ENCODE measurements around the gene MYO1H. TPM values are rescaled to one million over a fixed set of nuclear protein-coding genes. Genes with fewer than 3 reads are reported as not detected.
A peak's percentile ranks its signal among the peaks of the same experiment; 100 is the strongest.

Gene MYO1H
- total and polyA plus RNA-seq, 2 of the 8 experiments (the other 6 are each of a cell fraction or from before 2014, with no cell fraction given): 0.03 TPM; not detected in 1

DNA sequence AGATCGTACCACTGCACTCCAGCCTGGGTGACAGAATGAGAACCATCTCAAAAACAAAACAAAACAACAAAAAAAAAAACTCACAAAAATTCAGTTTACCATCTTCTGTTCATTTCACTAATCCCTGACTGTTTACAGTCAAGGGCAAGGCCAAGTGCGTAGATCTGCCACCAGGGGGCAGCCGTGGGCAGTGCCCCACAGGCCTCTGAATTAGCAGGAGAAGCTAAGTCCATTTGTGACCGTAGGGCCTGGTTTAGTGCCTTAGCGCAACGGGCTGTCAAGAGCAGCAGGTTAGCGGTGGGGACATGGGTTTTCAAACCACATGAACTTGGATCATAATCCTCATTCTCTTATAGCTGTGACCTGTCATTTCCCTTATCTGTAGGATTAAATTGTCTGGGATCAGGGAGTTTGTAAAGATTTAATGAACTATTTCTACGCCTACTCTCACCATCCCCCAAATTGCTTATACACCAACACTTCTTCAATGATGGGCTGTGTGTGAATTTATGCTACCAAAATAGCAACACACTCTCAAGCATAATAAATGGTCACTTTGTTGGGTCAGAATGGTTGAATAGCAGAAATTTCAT, 80.4 kb downstream of the MYO1H start:
- H3K79me2 ChIP-seq (ENCODE audit: control insufficient read depth in 1 of 2, insufficient read depth in 2 of 2, low read length in 2 of 2): no peaks in the 10 kb centered on the region
- H2AK5ac ChIP-seq (ENCODE audit: low read depth, low read length): no peak overlapping the region
- H4K20me1 ChIP-seq (replicated peaks in 1 of 2; ENCODE audit: control insufficient read depth in 1 of 2, insufficient read depth in 2 of 2, low read length in 2 of 2): no peaks in the 10 kb centered on the region
- no peak overlapping the region for H2BK120ac ChIP-seq (replicated peaks; ENCODE audit: low read depth, low read length)
- H3K79me1 ChIP-seq (ENCODE audit: low read depth, low read length): no peaks in the 10 kb centered on the region
- CTCF ChIA-PET (ENCODE audit: partially characterized antibody): interaction anchor here (0.6 to 12.4 kb wide), 23 partner anchors 9 to 328 kb away, joined by 3 to 245 read pairs (median 3); partner anchors contain the start of genes KCTD10 and UBE3B
- H2BK20ac ChIP-seq (ENCODE audit: low read length): no peak overlapping the region
- peaks cover 0 to 2% (median 0%) of the 10 kb centered on the region in 4 experiments; a peak in 1 of 7 replicates for H3K4me1 ChIP-seq (replicated peaks in 1 of 4; ENCODE audit: control insufficient read depth in 3 of 4, insufficient read depth in 4 of 4, low read length in 3 of 4)
- FAIRE-seq: peak; percentile 69
- no peak overlapping the region for H2AFZ ChIP-seq (ENCODE audit: low read length)
- no peak overlapping the region for H3K14ac ChIP-seq (ENCODE audit: insufficient read length)
- H3K36me3 ChIP-seq (ENCODE audit: control insufficient read depth in 2 of 4, insufficient read depth in 4 of 4, low read length in 3 of 4): no peaks in the 10 kb centered on the region
- no peak overlapping the region for H2BK15ac ChIP-seq (ENCODE audit: low read length)
- H2BK12ac ChIP-seq (ENCODE audit: low read depth, low read length): no peak overlapping the region
- no peaks in the 10 kb centered on the region for H3K27me3 ChIP-seq (replicated peaks in 1 of 4; ENCODE audit: control insufficient read depth in 3 of 4, extremely low read depth in 1 of 4, insufficient read depth in 3 of 4, low read length in 3 of 4)
- no peak overlapping the region for H3K56ac ChIP-seq (replicated peaks; ENCODE audit: insufficient read length, low read depth, low read length)
- H3K18ac ChIP-seq (ENCODE audit: extremely low read depth, low read length): no peak overlapping the region
- H3K23me2 ChIP-seq (ENCODE audit: low read depth, low read length): no peaks in the 10 kb centered on the region
- H3K4me3 ChIP-seq (ENCODE audit: extremely low read depth in 1 of 4, insufficient read depth in 2 of 4, low read depth in 3 of 4, low read length in 4 of 4): no peak overlapping the region
- no peak overlapping the region for H3K23ac ChIP-seq (ENCODE audit: insufficient read length)
- TF ChIP-seq CREB1 (IDR thresholded peaks at IDR 0.05): peak; percentile 55; the same call in 1 of the 2 replicates
- no peak for TF ChIP-seq SP4 (IDR thresholded peaks at IDR 0.05; ENCODE audit: low read length)
- no peak for TF ChIP-seq SIRT6 (IDR thresholded peaks at IDR 0.05; ENCODE audit: low read length)
- TF ChIP-seq, protein P1, sequence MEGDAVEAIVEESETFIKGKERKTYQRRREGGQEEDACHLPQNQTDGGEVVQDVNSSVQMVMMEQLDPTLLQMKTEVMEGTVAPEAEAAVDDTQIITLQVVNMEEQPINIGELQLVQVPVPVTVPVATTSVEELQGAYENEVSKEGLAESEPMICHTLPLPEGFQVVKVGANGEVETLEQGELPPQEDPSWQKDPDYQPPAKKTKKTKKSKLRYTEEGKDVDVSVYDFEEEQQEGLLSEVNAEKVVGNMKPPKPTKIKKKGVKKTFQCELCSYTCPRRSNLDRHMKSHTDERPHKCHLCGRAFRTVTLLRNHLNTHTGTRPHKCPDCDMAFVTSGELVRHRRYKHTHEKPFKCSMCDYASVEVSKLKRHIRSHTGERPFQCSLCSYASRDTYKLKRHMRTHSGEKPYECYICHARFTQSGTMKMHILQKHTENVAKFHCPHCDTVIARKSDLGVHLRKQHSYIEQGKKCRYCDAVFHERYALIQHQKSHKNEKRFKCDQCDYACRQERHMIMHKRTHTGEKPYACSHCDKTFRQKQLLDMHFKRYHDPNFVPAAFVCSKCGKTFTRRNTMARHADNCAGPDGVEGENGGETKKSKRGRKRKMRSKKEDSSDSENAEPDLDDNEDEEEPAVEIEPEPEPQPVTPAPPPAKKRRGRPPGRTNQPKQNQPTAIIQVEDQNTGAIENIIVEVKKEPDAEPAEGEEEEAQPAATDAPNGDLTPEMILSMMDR (IDR thresholded peaks at IDR 0.05; ENCODE audit: control extremely low read depth in 1 of 3, insufficient read depth in 1 of 3, low read depth in 1 of 3, low read length in 3 of 3): peak; percentile 91 to 97 (median 93)
- peak; percentile 84 to 89 for TF ChIP-seq RAD21 (IDR thresholded peaks at IDR 0.05 in 1 of 2, conservative IDR thresholded peaks at IDR 0.05 in 1 of 2; ENCODE audit: low read depth in 2 of 2, low read length in 2 of 2)
- DNase-seq (ENCODE audit: low read depth in 1 of 2, low spot score in 2 of 2): peak; percentile 73 to 87
- H2BK5ac ChIP-seq (ENCODE audit: low read depth, low read length): no peak overlapping the region
- no peak overlapping the region for H4K5ac ChIP-seq (ENCODE audit: insufficient read length, low read depth, low read length)
- H3K27ac ChIP-seq (ENCODE audit: low read depth, low read length): no peak overlapping the region
- H4K91ac ChIP-seq (replicated peaks; ENCODE audit: insufficient read length, low read length): no peak overlapping the region
- no peaks in the 10 kb centered on the region for H3K9me3 ChIP-seq (ENCODE audit: insufficient read depth in 2 of 2, low read depth in 1 of 2, low read length in 1 of 2)
- WGBS, 2 experiments (ENCODE audit: extremely low coverage in 1 of 2, insufficient coverage in 1 of 2, insufficient read length in 1 of 2, insufficient replicate concordance in 2 of 2, low coverage in 1 of 2, low lambda C conversion rate in 2 of 2, missing lambda C conversion rate in 1 of 2): 36% methylated on average over 8 of the region's 8 CpGs; no CpG with 5 or more reads in 1 of the 2 experiments
- POLR2A ChIA-PET (ENCODE audit: partially characterized antibody): interaction anchor here (1.0 kb wide), 1 partner anchor 49 kb away, joined by 3 read pairs; the partner anchor contains the start of genes KCTD10 and UBE3B
- H3K4me2 ChIP-seq (ENCODE audit: insufficient read depth in 1 of 2, low read depth in 2 of 2, low read length in 2 of 2): no peak overlapping the region
- H4K8ac ChIP-seq (ENCODE audit: extremely low read depth, insufficient read depth, low read length): no peak overlapping the region
- H3K4ac ChIP-seq (replicated peaks; ENCODE audit: insufficient read length, low read depth, low read length): no peak overlapping the region
- no peak overlapping the region for H3K9ac ChIP-seq (replicated peaks in 1 of 4; ENCODE audit: extremely low read depth in 1 of 4, low read depth in 3 of 4, low read length in 3 of 4)
